ENCODE measurements around the gene LOXL1.

LOXL1 gene

GRCh38 chr15:73909651-73910050 lies 16.6 kb upstream of the LOXL1 start:
- H3K27me3 Mint-ChIP-seq (ENCODE audit: low read depth): no peaks in the 10 kb centered on the region
- peaks cover 3% of the 10 kb centered on the region for H3K36me3 Mint-ChIP-seq (ENCODE audit: low read depth)
- no peaks in the 10 kb centered on the region for H3K9me3 Mint-ChIP-seq
- H3K27ac Mint-ChIP-seq: no peak overlapping the region
- no peak for TF ChIP-seq CTCF (IDR thresholded peaks at IDR 0.05; ENCODE audit: unreplicated experiment in 3 of 3)
- H3K4me1 Mint-ChIP-seq: peaks cover 20% of the 10 kb centered on the region
- H3K4me3 Mint-ChIP-seq: no peak overlapping the region

- no peaks in the 10 kb centered on the region for H3K27me3 Mint-ChIP-seq (ENCODE audit: low read depth)
- H3K9me3 Mint-ChIP-seq: peaks cover 4% of the 10 kb centered on the region
- no peak overlapping the region for H3K4me3 Mint-ChIP-seq
- peaks cover 25% of the 10 kb centered on the region for H3K4me1 Mint-ChIP-seq
- peak overlapping the region in 1 of 3 experiments; percentile 6 for H3K27ac Mint-ChIP-seq
- peaks cover 3% of the 10 kb centered on the region for H3K36me3 Mint-ChIP-seq (ENCODE audit: low read depth)
- TF ChIP-seq CTCF (IDR thresholded peaks at IDR 0.05; ENCODE audit: unreplicated experiment in 3 of 3): no peak
Measured at GRCh38 chr15:73910522-73911303, 15.5 kb upstream of the LOXL1 start.

- no peak for TF ChIP-seq CTCF (IDR thresholded peaks at IDR 0.05; ENCODE audit: unreplicated experiment in 3 of 3)
- no peak overlapping the region for H3K4me3 Mint-ChIP-seq
- H3K27me3 Mint-ChIP-seq (ENCODE audit: low read depth): no peaks in the 10 kb centered on the region
- peaks cover 9% of the 10 kb centered on the region for H3K36me3 Mint-ChIP-seq (ENCODE audit: low read depth)
- peaks cover 4% of the 10 kb centered on the region for H3K9me3 Mint-ChIP-seq
- peaks cover 21% of the 10 kb centered on the region for H3K4me1 Mint-ChIP-seq
- H3K27ac Mint-ChIP-seq: no peak overlapping the region
Measured at GRCh38 chr15:73912030-73912596, 14.1 kb upstream of the LOXL1 start.

GRCh38 chr15:73914145-73914544 lies 12.1 kb upstream of the LOXL1 start:
- Mint-ChIP-seq H3K27me3 (ENCODE audit: low read depth) (no peaks in the 10 kb centered on the region), H3K4me3 (no peak overlapping the region), H3K4me1 (peaks cover 10% of the 10 kb centered on the region), H3K27ac (no peak overlapping the region), H3K36me3 (ENCODE audit: low read depth) (peaks cover 29% of the 10 kb centered on the region), H3K9me3 (peaks cover 11% of the 10 kb centered on the region)
- no peak for TF ChIP-seq CTCF (IDR thresholded peaks at IDR 0.05; ENCODE audit: unreplicated experiment in 3 of 3)

- Mint-ChIP-seq H3K27me3 (ENCODE audit: low read depth) (no peaks in the 10 kb centered on the region), H3K27ac (peak overlapping the region in 1 of 3 experiments; percentile 53), H3K9me3 (peaks cover 11% of the 10 kb centered on the region), H3K4me3 (no peak overlapping the region), H3K4me1 (peaks cover 12% of the 10 kb centered on the region), H3K36me3 (ENCODE audit: low read depth) (peaks cover 29% of the 10 kb centered on the region)
- TF ChIP-seq CTCF (IDR thresholded peaks at IDR 0.05; ENCODE audit: unreplicated experiment in 3 of 3): no peak
Measured at GRCh38 chr15:73915082-73915481, 11.2 kb upstream of the LOXL1 start.

- H3K27me3 Mint-ChIP-seq (ENCODE audit: low read depth): no peaks in the 10 kb centered on the region
- H3K36me3 Mint-ChIP-seq (ENCODE audit: low read depth): peaks cover 29% of the 10 kb centered on the region
- no peak overlapping the region for H3K4me3 Mint-ChIP-seq
- H3K4me1 Mint-ChIP-seq: peaks cover 37% of the 10 kb centered on the region
- TF ChIP-seq CTCF (IDR thresholded peaks at IDR 0.05; ENCODE audit: unreplicated experiment in 3 of 3): no peak
- peaks cover 11% of the 10 kb centered on the region for H3K9me3 Mint-ChIP-seq
- H3K27ac Mint-ChIP-seq: no peak overlapping the region
Measured at GRCh38 chr15:73918784-73919183, 7.5 kb upstream of the LOXL1 start.
